Neural progenitor cell (in vitro differentiated cells): ENCODE results near the gene IFNA13.

Source experiments
- CTCF ChIP-seq: fragments of 200-600 bp; sonication (generic); IDR thresholded peaks from 2 replicates; pipeline ENCODE4 v1.5.1; 2017; ENCODE audit warnings: antibody characterized with exemption, mild to moderate bottlenecking
- EZH2 ChIP-seq: fragments of 200-600 bp; sonication (generic); IDR thresholded peaks from 2 replicates; pipeline ENCODE4 v1.6.1; 2017; ENCODE audit warnings: antibody characterized with exemption, mild to moderate bottlenecking, moderate library complexity
- EZH2phosphoT487 ChIP-seq: fragments of 200-600 bp; sonication (generic); IDR thresholded peaks from 2 replicates; pipeline ENCODE4 v1.6.1; 2017; ENCODE audit warnings: antibody characterized with exemption

- no peak for TF ChIP-seq CTCF
- no peak for TF ChIP-seq EZH2phosphoT487
- TF ChIP-seq EZH2 = no peak
Measured at GRCh38 chr9:21340735-21341134, 27.1 kb downstream of the IFNA13 start.
